Measurements from ENCODE around the gene SEPHS1. TPM values are rescaled to one million over a fixed set of nuclear protein-coding genes. Genes with fewer than 3 reads are reported as not detected.

Gene SEPHS1
- total RNA-seq, 1 donor from 2014 or later: 67.5 TPM

GRCh38 chr10:13268841-13269240, 79.3 kb downstream of the SEPHS1 start:
- Mint-ChIP-seq H3K4me1 (ENCODE audit: unreplicated experiment) (no peaks in the 10 kb centered on the region), H3K27me3 (ENCODE audit: unreplicated experiment) (peaks cover 21% of the 10 kb centered on the region), H3K9me3 (ENCODE audit: unreplicated experiment) (no peaks in the 10 kb centered on the region), H3K4me3 (ENCODE audit: unreplicated experiment) (no peak overlapping the region), H3K27ac (ENCODE audit: unreplicated experiment) (no peak overlapping the region), H3K36me3 (ENCODE audit: unreplicated experiment) (no peaks in the 10 kb centered on the region)
- DNase-seq (ENCODE audit: extremely low spot score, unreplicated experiment): no peak
- TF ChIP-seq CTCF (IDR thresholded peaks at IDR 0.05): no peak

- no peak for TF ChIP-seq CTCF (IDR thresholded peaks at IDR 0.05)
- H3K36me3 Mint-ChIP-seq (ENCODE audit: unreplicated experiment): no peaks in the 10 kb centered on the region
- H3K9me3 Mint-ChIP-seq (ENCODE audit: unreplicated experiment): no peaks in the 10 kb centered on the region
- H3K27ac Mint-ChIP-seq (ENCODE audit: unreplicated experiment): no peak overlapping the region
- H3K27me3 Mint-ChIP-seq (ENCODE audit: unreplicated experiment): peaks cover 26% of the 10 kb centered on the region
- no peaks in the 10 kb centered on the region for H3K4me1 Mint-ChIP-seq (ENCODE audit: unreplicated experiment)
- no peak overlapping the region for H3K4me3 Mint-ChIP-seq (ENCODE audit: unreplicated experiment)
- DNase-seq (ENCODE audit: extremely low spot score, unreplicated experiment): no peak
These were observed 79.8 kb downstream of the SEPHS1 start for GRCh38 chr10:13268310-13268709.

Other genes starting within 250 kb of the SEPHS1 start
- 107 and 116 TPM in 2 replicates for gene OPTN, start 248.1 kb downstream of the SEPHS1 start, total RNA-seq
- gene MCM10, start 186.7 kb downstream of the SEPHS1 start, total RNA-seq: 2.5 and 3.7 TPM in 2 replicates
- gene UCMA, start 113.9 kb downstream of the SEPHS1 start, total RNA-seq: not detected in 2 replicates
- gene PHYH, start 48.2 kb downstream of the SEPHS1 start, total RNA-seq: 21.6 and 22.1 TPM in 2 replicates
- 6.7 and 12.4 TPM in 2 replicates for gene BEND7, start 180.7 kb upstream of the SEPHS1 start, total RNA-seq
- gene PRPF18, start 238.7 kb upstream of the SEPHS1 start, total RNA-seq: 17.9 and 19.2 TPM in 2 replicates